Choroid plexus epithelial cell (primary cell): ENCODE measurements around the gene POU2AF3.

ENCODE experiments used
- DNase-seq: peaks from one replicate; pipeline ENCODE4 v3.0.0-alpha.2; 2010; ENCODE audit warnings: low read depth
- H3K4me3 ChIP-seq: 2 replicates; pipeline ENCODE4 v1.5.1; 2011; ENCODE audit warnings: low read depth, mild to moderate bottlenecking, control low read depth, low read length, moderate library complexity
- TF ChIP-seq, protein P1 (sequence below): conservative IDR thresholded peaks from 2 replicates; pipeline ENCODE4 v1.5.1; 2011; ENCODE audit warnings: low read depth, mild to moderate bottlenecking, control low read depth, inconsistent platforms, low read length, moderate library complexity

POU2AF3 gene

GRCh38 chr11:111352231-111352746, 53.9 kb downstream of the POU2AF3 start:
- no peak overlapping the region for H3K4me3 ChIP-seq
- DNase-seq: no peak
- TF ChIP-seq, protein P1, sequence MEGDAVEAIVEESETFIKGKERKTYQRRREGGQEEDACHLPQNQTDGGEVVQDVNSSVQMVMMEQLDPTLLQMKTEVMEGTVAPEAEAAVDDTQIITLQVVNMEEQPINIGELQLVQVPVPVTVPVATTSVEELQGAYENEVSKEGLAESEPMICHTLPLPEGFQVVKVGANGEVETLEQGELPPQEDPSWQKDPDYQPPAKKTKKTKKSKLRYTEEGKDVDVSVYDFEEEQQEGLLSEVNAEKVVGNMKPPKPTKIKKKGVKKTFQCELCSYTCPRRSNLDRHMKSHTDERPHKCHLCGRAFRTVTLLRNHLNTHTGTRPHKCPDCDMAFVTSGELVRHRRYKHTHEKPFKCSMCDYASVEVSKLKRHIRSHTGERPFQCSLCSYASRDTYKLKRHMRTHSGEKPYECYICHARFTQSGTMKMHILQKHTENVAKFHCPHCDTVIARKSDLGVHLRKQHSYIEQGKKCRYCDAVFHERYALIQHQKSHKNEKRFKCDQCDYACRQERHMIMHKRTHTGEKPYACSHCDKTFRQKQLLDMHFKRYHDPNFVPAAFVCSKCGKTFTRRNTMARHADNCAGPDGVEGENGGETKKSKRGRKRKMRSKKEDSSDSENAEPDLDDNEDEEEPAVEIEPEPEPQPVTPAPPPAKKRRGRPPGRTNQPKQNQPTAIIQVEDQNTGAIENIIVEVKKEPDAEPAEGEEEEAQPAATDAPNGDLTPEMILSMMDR: no peak

DNA sequence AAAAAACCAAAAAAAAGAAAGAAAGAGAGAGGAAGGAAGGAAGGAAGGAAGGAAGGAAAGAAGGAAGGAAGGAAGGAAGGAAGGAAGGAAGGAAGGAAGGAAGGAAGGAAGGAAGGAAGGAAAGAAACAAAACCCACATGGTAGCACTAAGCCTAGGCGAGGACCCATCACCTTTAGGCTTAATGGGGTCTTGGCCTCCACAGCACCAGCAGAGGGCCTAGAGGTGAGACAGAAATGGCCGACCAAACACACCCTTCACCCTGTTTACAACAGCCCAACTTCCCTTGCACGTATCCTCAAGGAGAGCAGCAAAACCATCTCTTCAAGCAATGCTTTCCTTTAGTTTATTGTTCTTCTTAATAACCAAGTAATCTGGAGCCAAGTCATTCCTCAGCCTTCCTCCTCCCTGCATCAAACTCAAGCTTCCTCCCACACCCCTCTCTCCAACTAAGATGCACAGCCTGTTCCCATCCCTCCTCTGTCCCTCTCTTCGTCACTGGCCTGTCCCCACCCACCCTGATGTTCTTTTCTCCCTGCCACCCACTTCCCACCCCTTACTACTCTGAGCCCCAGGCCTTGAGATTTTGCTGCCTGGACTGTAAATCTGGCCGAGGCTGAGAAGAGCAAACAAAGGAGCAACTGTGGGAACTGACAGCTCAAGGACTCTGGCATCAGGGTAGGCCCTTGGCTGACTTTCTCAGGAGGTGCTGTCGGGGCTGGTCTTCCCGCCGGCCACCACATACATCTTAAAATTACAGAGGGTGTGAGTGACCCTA, 54.8 kb downstream of the POU2AF3 start:
- no peak overlapping the region for H3K4me3 ChIP-seq
- DNase-seq: no peak
- TF ChIP-seq, protein P1: no peak

GRCh38 chr11:111353776-111354600, 55.6 kb downstream of the POU2AF3 start:
- no peak for DNase-seq
- no peak overlapping the region for H3K4me3 ChIP-seq
- TF ChIP-seq, protein P1: no peak

DNA sequence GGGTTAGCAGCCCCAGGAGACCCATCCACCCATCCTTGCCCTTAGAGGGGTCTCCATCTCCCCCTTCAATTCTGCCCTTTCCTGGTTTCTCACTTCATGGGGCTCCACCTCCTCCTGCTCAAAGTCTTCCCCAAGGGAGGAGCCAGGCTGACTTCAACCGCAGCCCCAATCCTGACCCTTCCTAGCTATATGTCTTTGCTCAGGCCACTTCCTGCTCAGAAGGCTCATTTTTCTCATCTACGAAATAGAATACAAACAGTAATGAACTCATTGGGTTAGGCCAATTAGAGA, 56.2 kb downstream of the POU2AF3 start:
- H3K4me3 ChIP-seq: no peak overlapping the region
- TF ChIP-seq, protein P1: no peak
- DNase-seq: no peak

GRCh38 chr11:111355101-111355500, 56.8 kb downstream of the POU2AF3 start:
- TF ChIP-seq, protein P1: no peak

GRCh38 chr11:111355956-111356659, 57.8 kb downstream of the POU2AF3 start:
- no peak for DNase-seq
- TF ChIP-seq, protein P1: no peak
- H3K4me3 ChIP-seq: no peak overlapping the region

More at GRCh38 chr11:111355101-111355500, 56.8 kb downstream of the POU2AF3 start:
- no peak overlapping the region for H3K4me3 ChIP-seq
- DNase-seq: no peak
